ENCODE data around the gene OGDH.

Gene OGDH

DNA sequence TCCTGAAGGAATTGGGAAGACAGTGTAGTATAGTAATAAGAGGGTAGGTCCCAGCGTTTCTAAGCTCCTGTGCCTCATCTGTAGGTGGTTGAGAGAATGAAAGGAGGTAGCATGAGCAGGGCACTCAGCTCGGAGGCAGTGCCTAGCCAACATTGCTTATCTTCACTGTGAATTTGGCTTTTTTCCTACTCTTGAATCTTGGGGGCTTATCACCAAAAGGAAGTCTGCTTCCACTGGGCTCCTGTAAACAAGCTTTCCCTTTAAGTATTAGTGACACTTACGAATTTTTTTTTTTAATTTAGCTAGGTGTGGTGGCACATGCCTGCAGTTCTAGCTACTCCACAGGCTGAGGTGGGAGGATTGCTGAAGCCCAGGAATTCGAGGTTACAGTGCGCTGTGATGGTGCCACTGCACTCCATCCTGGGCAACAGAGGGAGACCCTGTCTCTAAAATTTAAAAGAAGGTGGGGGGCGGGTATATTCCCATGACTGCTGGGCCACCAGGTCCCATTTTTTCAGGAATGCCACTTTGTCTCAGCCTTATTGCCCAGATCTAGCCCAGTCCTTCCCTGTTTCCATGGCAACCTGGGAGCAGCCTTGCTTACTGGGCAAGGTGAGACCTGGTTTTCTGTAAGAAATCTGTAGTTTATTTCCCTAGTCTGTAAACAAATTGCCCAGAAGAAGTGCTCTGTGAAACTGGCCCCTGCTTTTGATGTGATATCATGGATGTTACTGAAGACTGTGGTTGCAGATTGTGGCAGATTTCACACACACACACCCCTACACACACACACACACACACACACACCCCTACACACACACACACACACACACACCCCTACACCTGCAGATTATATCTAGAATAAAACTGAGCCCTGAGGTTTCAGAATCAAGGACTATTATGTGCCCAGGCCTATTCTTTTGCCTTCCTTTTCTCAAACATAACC lies 19.4 kb downstream of the OGDH start:
- H3K4me3 ChIP-seq (ENCODE audit: low read depth, low read length), result no peak overlapping the region
- DNase-seq (ENCODE audit: low read depth), result no peak
- TF ChIP-seq, protein P1, sequence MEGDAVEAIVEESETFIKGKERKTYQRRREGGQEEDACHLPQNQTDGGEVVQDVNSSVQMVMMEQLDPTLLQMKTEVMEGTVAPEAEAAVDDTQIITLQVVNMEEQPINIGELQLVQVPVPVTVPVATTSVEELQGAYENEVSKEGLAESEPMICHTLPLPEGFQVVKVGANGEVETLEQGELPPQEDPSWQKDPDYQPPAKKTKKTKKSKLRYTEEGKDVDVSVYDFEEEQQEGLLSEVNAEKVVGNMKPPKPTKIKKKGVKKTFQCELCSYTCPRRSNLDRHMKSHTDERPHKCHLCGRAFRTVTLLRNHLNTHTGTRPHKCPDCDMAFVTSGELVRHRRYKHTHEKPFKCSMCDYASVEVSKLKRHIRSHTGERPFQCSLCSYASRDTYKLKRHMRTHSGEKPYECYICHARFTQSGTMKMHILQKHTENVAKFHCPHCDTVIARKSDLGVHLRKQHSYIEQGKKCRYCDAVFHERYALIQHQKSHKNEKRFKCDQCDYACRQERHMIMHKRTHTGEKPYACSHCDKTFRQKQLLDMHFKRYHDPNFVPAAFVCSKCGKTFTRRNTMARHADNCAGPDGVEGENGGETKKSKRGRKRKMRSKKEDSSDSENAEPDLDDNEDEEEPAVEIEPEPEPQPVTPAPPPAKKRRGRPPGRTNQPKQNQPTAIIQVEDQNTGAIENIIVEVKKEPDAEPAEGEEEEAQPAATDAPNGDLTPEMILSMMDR (IDR thresholded peaks at IDR 0.05; ENCODE audit: low read depth, low read length, missing control alignments), result no peak

DNA sequence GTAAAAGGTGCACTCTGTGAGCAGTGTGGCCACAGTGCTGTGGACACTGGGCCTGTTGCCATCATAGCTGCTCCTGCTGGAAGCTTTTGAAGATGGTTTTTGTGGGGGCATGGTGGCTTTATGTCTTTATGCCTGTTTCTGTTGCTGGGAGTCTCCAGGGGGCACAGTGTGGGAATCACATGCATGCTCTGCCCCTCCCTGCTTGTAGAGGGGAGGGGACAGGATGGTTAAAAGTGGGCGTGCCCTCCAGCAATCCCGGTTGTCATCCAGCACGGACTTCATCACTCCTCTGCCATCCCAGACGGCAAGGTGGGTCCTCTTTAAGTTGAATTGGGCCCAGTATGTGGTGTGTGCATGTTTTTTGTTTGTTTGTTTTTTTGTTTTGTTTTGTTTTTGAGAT lies 20.2 kb downstream of the OGDH start:
- TF ChIP-seq, protein P1 (IDR thresholded peaks at IDR 0.05; ENCODE audit: low read depth, low read length, missing control alignments), result no peak
- no peak overlapping the region for H3K4me3 ChIP-seq (ENCODE audit: low read depth, low read length)
- no peak for DNase-seq (ENCODE audit: low read depth)

DNA sequence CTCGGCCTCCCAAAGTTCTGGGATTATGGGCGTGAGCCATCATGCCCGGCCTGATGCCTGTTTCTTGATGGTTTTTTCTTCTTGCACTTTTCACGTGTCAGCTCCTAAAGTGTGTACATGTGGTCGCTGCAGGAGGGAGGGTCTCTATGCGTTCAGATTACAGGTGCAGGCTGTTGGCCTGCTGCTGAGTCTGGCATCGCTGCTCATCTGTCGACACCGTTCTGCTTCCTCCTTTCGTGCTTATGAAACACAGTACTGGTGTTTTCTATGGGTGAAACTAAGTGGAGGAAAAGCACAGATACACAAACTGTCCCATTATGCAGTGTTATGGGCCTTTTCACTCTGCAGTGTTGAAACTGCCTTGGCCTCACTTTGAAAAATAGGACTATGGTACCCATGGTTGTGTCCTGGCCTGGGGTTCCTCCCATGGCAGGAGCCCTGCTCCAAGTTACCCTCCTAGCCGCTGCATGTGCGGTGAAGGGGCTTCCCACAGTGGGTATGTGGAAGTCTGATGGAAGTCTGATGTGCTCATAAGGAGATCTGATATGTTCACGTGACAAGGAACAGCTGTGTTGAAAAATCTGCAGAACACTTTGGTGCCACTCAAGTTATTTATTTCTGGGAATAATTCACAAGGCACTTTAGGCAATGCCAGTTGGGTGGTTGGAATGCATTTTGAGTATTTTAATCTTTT lies 23.5 kb downstream of the OGDH start:
- DNase-seq (ENCODE audit: low read depth), result no peak
- H3K4me3 ChIP-seq (ENCODE audit: low read depth, low read length), result no peak overlapping the region
- TF ChIP-seq, protein P1 (IDR thresholded peaks at IDR 0.05; ENCODE audit: low read depth, low read length, missing control alignments), result no peak

DNA sequence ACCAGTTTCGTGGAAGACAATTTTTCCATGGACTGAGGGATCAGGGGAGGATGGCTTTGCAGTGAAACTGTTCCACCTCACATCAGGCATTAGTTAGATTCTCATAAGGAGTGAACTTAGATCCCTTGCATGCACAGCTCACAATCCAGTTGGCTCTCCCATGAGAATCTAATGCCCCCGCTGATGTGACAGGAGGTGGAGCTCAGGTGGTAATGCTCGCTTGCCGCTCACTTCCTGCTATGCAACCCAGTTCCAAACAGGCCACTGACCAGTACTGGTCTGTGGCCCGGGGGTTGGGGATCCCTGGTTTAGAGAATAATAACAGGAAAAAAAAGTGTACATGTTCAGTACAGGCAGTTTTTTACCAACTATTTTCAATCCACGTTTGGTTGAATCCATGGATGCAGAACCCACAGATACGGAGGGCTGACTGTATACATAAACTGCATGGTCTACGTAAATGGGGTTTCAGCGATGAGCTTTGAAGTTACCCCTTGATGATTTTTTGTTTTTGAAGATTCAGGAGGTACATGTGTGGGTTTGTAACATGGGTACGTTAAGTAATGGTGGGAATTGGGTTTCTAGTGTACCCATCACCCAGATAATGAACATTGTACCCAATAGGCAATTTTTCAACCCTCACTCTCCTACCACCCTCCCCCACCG lies 24.5 kb downstream of the OGDH start:
- H3K4me3 ChIP-seq (ENCODE audit: low read depth, low read length), result no peak overlapping the region
- DNase-seq (ENCODE audit: low read depth), result no peak
- TF ChIP-seq, protein P1 (IDR thresholded peaks at IDR 0.05; ENCODE audit: low read depth, low read length, missing control alignments), result no peak

DNA sequence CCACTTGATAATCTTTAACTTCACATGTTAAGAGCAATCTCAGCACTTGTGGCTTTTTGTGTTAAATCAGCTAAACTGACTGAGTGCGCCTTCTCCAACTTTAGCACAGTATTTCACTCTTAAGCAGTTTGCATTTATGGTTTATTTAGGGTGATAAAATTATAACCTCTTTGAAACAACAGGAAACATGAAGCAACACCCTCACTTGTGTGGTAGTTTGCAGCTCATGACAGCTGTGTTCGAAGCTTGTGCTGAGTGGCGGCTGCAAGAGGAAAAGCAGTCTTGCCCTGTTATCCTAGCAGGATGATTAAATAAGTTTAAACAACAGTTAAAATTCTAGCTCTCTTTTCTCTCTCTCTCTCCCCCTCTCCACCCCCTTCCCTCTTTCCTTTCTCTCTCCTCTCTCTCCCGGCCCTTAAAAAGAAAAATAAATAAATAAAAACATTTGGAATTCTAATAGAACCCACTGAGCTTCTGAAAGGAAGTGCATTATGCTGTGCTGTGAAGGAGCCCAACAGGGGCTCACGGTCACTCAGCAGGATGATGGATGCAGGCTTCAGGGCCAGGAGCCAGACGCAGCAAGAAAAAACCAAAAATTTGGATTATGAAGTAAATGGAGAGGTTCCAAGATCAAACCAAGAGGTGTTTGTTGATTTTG lies 25.2 kb downstream of the OGDH start:
- TF ChIP-seq, protein P1 (IDR thresholded peaks at IDR 0.05; ENCODE audit: low read depth, low read length, missing control alignments), result no peak
- DNase-seq (ENCODE audit: low read depth), result no peak
- H3K4me3 ChIP-seq (ENCODE audit: low read depth, low read length), result no peak overlapping the region

DNA sequence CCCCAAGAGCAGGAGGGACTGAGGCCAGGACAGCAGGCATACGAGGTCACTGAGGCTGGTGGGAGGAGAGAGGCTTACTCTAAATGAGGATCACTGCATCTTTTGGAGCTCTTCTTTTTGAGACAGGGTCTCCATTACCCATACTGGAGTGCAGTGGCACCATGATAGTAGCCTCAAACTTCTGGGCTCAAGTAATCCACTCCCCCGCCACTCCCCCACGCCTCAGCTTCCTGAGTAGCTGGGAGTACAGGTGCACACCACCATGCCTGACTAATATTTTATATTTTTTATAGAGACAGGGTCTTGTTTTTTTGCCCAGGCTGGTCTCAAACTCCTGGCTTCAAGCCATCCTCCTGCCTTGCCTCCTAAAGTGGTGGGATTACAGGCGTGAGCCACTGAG lies 25.8 kb downstream of the OGDH start:
- TF ChIP-seq, protein P1 (IDR thresholded peaks at IDR 0.05; ENCODE audit: low read depth, low read length, missing control alignments), result no peak
- H3K4me3 ChIP-seq (ENCODE audit: low read depth, low read length), result no peak overlapping the region
- DNase-seq (ENCODE audit: low read depth), result no peak
